ENCODE data around the gene ARVCF. TPM values are rescaled to one million over a fixed set of nuclear protein-coding genes. Genes with fewer than 3 reads are reported as not detected.
A peak's percentile ranks its signal among the peaks of the same experiment; 100 is the strongest.

ARVCF gene
- total and polyA plus RNA-seq, 8 donors, result 18.2 to 40.3 (median 24.4) TPM

DNA sequence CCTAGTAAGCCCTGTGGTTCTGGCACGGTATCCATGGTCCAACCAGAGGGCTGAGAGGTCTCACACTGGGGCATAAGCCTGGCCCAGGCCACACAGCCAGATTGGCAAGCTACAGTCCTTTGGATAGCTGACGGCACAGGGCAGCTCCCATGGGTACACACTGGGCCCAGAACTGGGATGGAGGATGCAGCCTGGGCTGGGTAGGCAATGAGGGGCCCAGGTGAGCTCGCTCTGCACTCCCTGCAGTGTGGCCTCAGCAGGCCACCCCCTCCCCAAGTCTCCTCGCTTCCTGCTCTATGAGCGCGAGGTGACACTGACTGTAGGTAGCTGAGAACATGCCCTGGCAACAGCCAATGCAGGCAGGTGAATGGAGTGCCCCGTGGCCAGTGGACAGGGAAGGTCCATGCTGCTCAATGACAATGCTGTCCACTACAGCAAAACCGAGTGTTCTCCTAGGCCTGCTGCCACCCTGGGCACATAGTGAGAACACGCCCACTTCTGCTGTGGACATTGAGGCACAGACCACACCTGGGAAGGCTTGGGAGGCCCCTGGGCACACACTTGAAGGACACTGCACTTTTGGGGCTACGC, 3.8 kb downstream of the ARVCF start:
- Histone ChIP-seq H3K27me3 (peaks cover 0 to 29% of the 10 kb centered on the region in 2 donors), H3K27ac (no peak overlapping the region), H3K36me3 (no peaks in the 10 kb centered on the region), H3K4me3 (no peak overlapping the region), H3K9me3 (no peaks in the 10 kb centered on the region), H3K4me1 (peaks cover 8 to 29% of the 10 kb centered on the region in 2 donors)
- DNase-seq (peak in 1 of 4 donors; percentile 61), ATAC-seq (no peak)
- intact Hi-C loops (cut with DNase I), result no loop called here
- TF ChIP-seq CTCF (IDR thresholded peaks at IDR 0.05), result no peak

GRCh38 chr22:20011993-20012740, 4.5 kb downstream of the ARVCF start:
- Histone ChIP-seq H3K9me3 (no peaks in the 10 kb centered on the region), H3K4me1 (peaks cover 6 to 25% of the 10 kb centered on the region in 2 donors), H3K36me3 (no peaks in the 10 kb centered on the region), H3K4me3 (no peak overlapping the region), H3K27me3 (peaks cover 0 to 22% of the 10 kb centered on the region in 2 donors), H3K27ac (no peak overlapping the region)
- intact Hi-C loops (cut with DNase I), result no loop called here
- no peak for ATAC-seq
- DNase-seq, result no peak
- TF ChIP-seq CTCF (IDR thresholded peaks at IDR 0.05), result no peak

- Histone ChIP-seq H3K36me3 (no peaks in the 10 kb centered on the region), H3K9me3 (no peaks in the 10 kb centered on the region), H3K4me1 (peaks cover 5 to 22% of the 10 kb centered on the region in 2 donors), H3K27me3 (peaks cover 0 to 19% of the 10 kb centered on the region in 2 donors), H3K27ac (no peak overlapping the region), H3K4me3 (no peak overlapping the region)
- DNase-seq (peak in 1 of 4 donors; percentile 43), ATAC-seq (no peak)
- TF ChIP-seq CTCF (IDR thresholded peaks at IDR 0.05), result no peak
- intact Hi-C loops (cut with DNase I), result no loop called here
Measured at GRCh38 chr22:20011123-20011992, 5.3 kb downstream of the ARVCF start.

- no peaks in the 10 kb centered on the region for H3K9me3 ChIP-seq
- H3K4me3 ChIP-seq, result no peak overlapping the region
- ATAC-seq (no peak), DNase-seq (peak in 1 of 4 donors; percentile 53)
- H3K4me1 ChIP-seq, result peaks cover 0 to 13% of the 10 kb centered on the region in 2 donors
- H3K36me3 ChIP-seq, result no peaks in the 10 kb centered on the region
- peaks cover 0 to 10% of the 10 kb centered on the region in 2 donors for H3K27me3 ChIP-seq
- no peak for TF ChIP-seq CTCF (IDR thresholded peaks at IDR 0.05)
- intact Hi-C loops (cut with DNase I), result no loop called here
- H3K27ac ChIP-seq, result no peak overlapping the region
Measured at GRCh38 chr22:20010307-20011122, 6.1 kb downstream of the ARVCF start.
